HepG2 (cell line): Measurements from ENCODE around the gene TSNAX. TPM values are rescaled to one million over a fixed set of nuclear protein-coding genes. Genes with fewer than 3 reads are reported as not detected.

ENCODE experiments used
- ATAC-seq: fragments of 200-7000 bp; cut with Tn5 transposase; 3 replicates; pipeline ENCODE4 v1.9.1; 2020; ENCODE audit warnings: mild to moderate bottlenecking, moderate library complexity
- BruUV-seq: library from RNA; stranded (reverse); fragments of 400-500 nt; replicated peaks from 2 replicates; lab custom pipeline; 2021; lab: Mats Ljungman, UMichigan
- CTCF ChIA-PET: fragments of 300-600 bp; formaldehyde crosslinking; extraction: SDS; loops from one replicate; lab custom pipeline; 2021; ENCODE audit warnings: low total read pairs, inconsistent platforms, low intra/inter-chr PET ratio; lab: Yijun Ruan, JAX
- POLR2A ChIA-PET: fragments of 350-600 bp; sonication (Branson Sonifier 250); formaldehyde crosslinking; loops from one replicate; lab custom pipeline; 2020; ENCODE audit warnings: antibody characterized with exemption, inconsistent platforms; lab: Yijun Ruan, JAX
- DNase-seq: peaks from one replicate; pipeline ENCODE4 v3.0.0-alpha.2; 2015; ENCODE audit warnings: low spot score
- FAIRE-seq: peaks from 3 replicates; lab custom pipeline; 2011; peaks lifted over from hg19 to GRCh38; lab: Jason Lieb, UNC
- H2AFZ ChIP-seq: one replicate; pipeline ENCODE4 v1.6.1; 2011; ENCODE audit warnings: low read length, inconsistent platforms
- H3K27ac ChIP-seq: fragments of 300-600 bp; 3 replicates; pipeline ENCODE4 v1.8.0; 2011; ENCODE audit warnings: mixed run types, mild to moderate bottlenecking, mixed read lengths, low read length, inconsistent platforms; ENCODE audit not compliant: insufficient read depth; ENCODE audit errors: extremely low read length
- H3K27me3 ChIP-seq, 2 experiments: fragments of 200-600 bp in 1 of 2; 2 replicates in 1 of 2; 3 replicates in 1 of 2; pipeline versions ENCODE4 v1.6.0 to v1.8.0; 2011; ENCODE audit warnings: low read length in 2 of 2, mild to moderate bottlenecking in 2 of 2, moderate library complexity in 2 of 2, inconsistent platforms in 1 of 2; ENCODE audit not compliant: insufficient read depth in 2 of 2, control insufficient read depth in 1 of 2
- H3K36me3 ChIP-seq, 2 experiments: fragments of 200-600 bp in 1 of 2; replicated peaks in 1 of 2; 2 replicates in 1 of 2; 3 replicates in 1 of 2; pipeline versions ENCODE4 v1.5.1 to v1.8.0; 2011; ENCODE audit warnings: low read length in 2 of 2, inconsistent platforms in 1 of 2; ENCODE audit not compliant: insufficient read depth in 2 of 2, control insufficient read depth in 1 of 2
- H3K4me1 ChIP-seq: 2 replicates; pipeline ENCODE4 v1.5.1; 2012; ENCODE audit warnings: low read length, inconsistent platforms; ENCODE audit not compliant: insufficient read depth
- H3K4me2 ChIP-seq: 2 replicates; pipeline ENCODE4 v1.6.0; 2011; ENCODE audit warnings: low read depth, low read length, inconsistent platforms
- H3K4me3 ChIP-seq, 3 experiments: fragments of 200-600 bp in 1 of 3; sonication (generic), shearing (Covaris generic) in 1 of 3; replicated peaks in 1 of 3; 2 replicates each; pipeline ENCODE4 v1.5.1; 2011 to 2016; ENCODE audit warnings: low read length in 3 of 3, inconsistent platforms in 2 of 3, low read depth in 2 of 3, mild to moderate bottlenecking in 2 of 3, control low read depth in 1 of 3, mixed read lengths in 1 of 3; ENCODE audit not compliant: insufficient read depth in 1 of 3
- H3K79me2 ChIP-seq: one replicate; pipeline ENCODE4 v1.6.1; 2011; ENCODE audit warnings: low read length, inconsistent platforms; ENCODE audit not compliant: insufficient read depth
- H3K9ac ChIP-seq: 2 replicates; pipeline ENCODE4 v1.6.0; 2011; ENCODE audit warnings: mild to moderate bottlenecking, low read depth, low read length, inconsistent platforms; ENCODE audit not compliant: insufficient read depth
- H3K9me3 ChIP-seq: 2 replicates; pipeline ENCODE4 v1.5.1; 2012; ENCODE audit warnings: mild to moderate bottlenecking, low read length
- H4K20me1 ChIP-seq: 2 replicates; pipeline ENCODE4 v1.6.0; 2011; ENCODE audit warnings: inconsistent platforms, mild to moderate bottlenecking, low read length, moderate library complexity; ENCODE audit not compliant: insufficient read depth
- CBX1 ChIP-seq: IDR thresholded peaks from one replicate; pipeline ENCODE4 v1.6.1; 2016; ENCODE audit warnings: antibody characterized with exemption, low read depth
- EEA1 ChIP-seq: sonication (generic); formaldehyde crosslinking; IDR thresholded peaks from 2 replicates; pipeline ENCODE4 v1.5.1; 2020; ENCODE audit warnings: mild to moderate bottlenecking, missing genetic modification reagents, borderline replicate concordance
- HINFP ChIP-seq: sonication (generic); formaldehyde crosslinking; IDR thresholded peaks from 2 replicates; pipeline ENCODE4 v1.4.0; 2020; ENCODE audit warnings: low read depth, mild to moderate bottlenecking, missing genetic modification reagents
- HMG20B ChIP-seq: conservative IDR thresholded peaks from 2 replicates; pipeline ENCODE4 v1.6.1; 2016; ENCODE audit warnings: missing genetic modification reagents, missing compliant biosample characterization
- HMGA1 ChIP-seq: sonication (generic); formaldehyde crosslinking; conservative IDR thresholded peaks from 2 replicates; pipeline ENCODE4 v1.4.0; 2020; ENCODE audit warnings: missing genetic modification reagents
- KAT7 ChIP-seq: IDR thresholded peaks from 2 replicates; pipeline ENCODE4 v1.6.1; 2018; ENCODE audit warnings: borderline replicate concordance, missing compliant biosample characterization
- PBX2 ChIP-seq: IDR thresholded peaks from 2 replicates; pipeline ENCODE4 v1.6.1; 2016; ENCODE audit warnings: control low read depth
- SMAD1 ChIP-seq: sonication (generic); formaldehyde crosslinking; IDR thresholded peaks from 2 replicates; pipeline ENCODE4 v1.4.0; 2020; ENCODE audit warnings: missing genetic modification reagents, low read depth, mild to moderate bottlenecking, borderline replicate concordance
- SP140L ChIP-seq: sonication (generic); formaldehyde crosslinking; IDR thresholded peaks from 2 replicates; pipeline ENCODE4 v1.4.0; 2020; ENCODE audit warnings: missing genetic modification reagents, borderline replicate concordance
- TAF15 ChIP-seq: fragments of 200-400 bp; formaldehyde crosslinking; IDR thresholded peaks from one replicate; pipeline ENCODE4 v1.6.1; 2018; ENCODE audit warnings: mild to moderate bottlenecking, low read depth, low read length; ENCODE audit not compliant: poor library complexity, severe bottlenecking
- ZMYM4 ChIP-seq: sonication (generic); formaldehyde crosslinking; IDR thresholded peaks from 2 replicates; pipeline ENCODE4 v1.8.1; 2023; ENCODE audit warnings: mild to moderate bottlenecking, missing genetic modification reagents
- ZNF17 ChIP-seq: sonication (generic); formaldehyde crosslinking; IDR thresholded peaks from 2 replicates; pipeline ENCODE4 v1.5.0; 2020; ENCODE audit warnings: mild to moderate bottlenecking, missing genetic modification reagents
- ZNF274 ChIP-seq: sonication (generic); formaldehyde crosslinking; IDR thresholded peaks from 2 replicates; pipeline ENCODE4 v1.5.1; 2020; ENCODE audit warnings: mild to moderate bottlenecking, missing genetic modification reagents
- ZNF296 ChIP-seq: sonication (generic); formaldehyde crosslinking; conservative IDR thresholded peaks from 2 replicates; pipeline ENCODE4 v1.5.0; 2020; ENCODE audit warnings: mild to moderate bottlenecking, missing genetic modification reagents
- ZNF335 ChIP-seq: sonication (generic); formaldehyde crosslinking; IDR thresholded peaks from 2 replicates; pipeline ENCODE4 v1.4.0; 2020; ENCODE audit warnings: missing genetic modification reagents
- ZNF34 ChIP-seq: sonication (generic); formaldehyde crosslinking; IDR thresholded peaks from 2 replicates; pipeline ENCODE4 v1.4.0; 2020; ENCODE audit warnings: mild to moderate bottlenecking, missing genetic modification reagents, borderline replicate concordance
- ZNF567 ChIP-seq: sonication (generic); formaldehyde crosslinking; IDR thresholded peaks from 2 replicates; pipeline ENCODE4 v1.8.1; 2023; ENCODE audit warnings: mild to moderate bottlenecking, missing genetic modification reagents, borderline replicate concordance
- ZNF703 ChIP-seq: sonication (generic); formaldehyde crosslinking; IDR thresholded peaks from 2 replicates; pipeline ENCODE4 v1.5.1; 2020; ENCODE audit warnings: missing genetic modification reagents, mild to moderate bottlenecking, moderate library complexity, borderline replicate concordance
- ZNF749 ChIP-seq: sonication (generic); formaldehyde crosslinking; IDR thresholded peaks from 2 replicates; pipeline ENCODE4 v1.8.0; 2022; ENCODE audit warnings: mild to moderate bottlenecking, missing genetic modification reagents, moderate library complexity, borderline replicate concordance
- ZNF75D ChIP-seq: sonication (generic); formaldehyde crosslinking; IDR thresholded peaks from 2 replicates; pipeline ENCODE4 v1.8.1; 2023; ENCODE audit warnings: missing genetic modification reagents, mild to moderate bottlenecking, borderline replicate concordance
- WGBS: methylation state at CpG from one replicate; pipeline ENCODE4 v1.1.6; 2017; ENCODE audit warnings: low lambda C conversion rate; 5-methylcytosine and 5-hydroxymethylcytosine counted together
- in situ Hi-C: cut with HindIII; loops from 2 replicates; pipeline ENCODE4 v1.10.0; 2017; ENCODE audit warnings: low pct_unique_long_range_greater_than_20kb; ENCODE audit not compliant: extremely low pct_ligation_motif_present
- intact Hi-C: fragments of 100-400 bp; cut with micrococcal nuclease; formaldehyde crosslinking; loops from one replicate; pipeline ENCODE4 v1.10.0; 2022; ENCODE audit not compliant: unreplicated experiment
- polyA plus RNA-seq, 8 experiments: library from polyadenylated mRNA; depleted of rRNA in 3 of 8; stranded (reverse) in 7 of 8; unstranded in 1 of 8; fragments of >200 nt; fragmentation: Illumina TruSeq in 4 of 8; extraction: Trizol in 4 of 8; gene quantifications; 2 replicates each; pipeline versions ENCODE4 v1.2.1 to v1.2.3, GENCODE V29; 2011 to 2016; ENCODE audit warnings: low read depth in 4 of 8, missing spikeins in 1 of 8, mixed read lengths in 1 of 8; ENCODE audit not compliant: insufficient read depth in 1 of 8
- total RNA-seq, 5 experiments: library from RNA; depleted of rRNA; stranded (reverse); fragments of >200 nt; fragmentation: Illumina TruSeq; extraction: Trizol; gene quantifications; 2 replicates each; pipeline ENCODE4 v1.2.3, GENCODE V29; 2016; ENCODE audit warnings: low read depth in 1 of 5

The TSNAX gene
- total and polyA plus RNA-seq, 2 of the 13 experiments (the other 11 are each of a cell fraction or from before 2014, with no cell fraction given), result 13.2 to 46.2 TPM

GRCh38 chr1:231597971-231598370 is 69.5 kb downstream of the TSNAX start:
- no peak for FAIRE-seq

More at GRCh38 chr1:231597971-231598370, 69.5 kb downstream of the TSNAX start:
- Histone ChIP-seq H3K36me3 (no peaks in the 10 kb centered on the region), H3K9me3 (no peaks in the 10 kb centered on the region), H3K79me2 (no peaks in the 10 kb centered on the region), H3K27me3 (no peaks in the 10 kb centered on the region; a peak in 1 of 5 replicates), H3K4me3 (no peak overlapping the region), H4K20me1 (no peaks in the 10 kb centered on the region), H3K4me2 (no peak overlapping the region), H3K4me1 (peaks cover 23% of the 10 kb centered on the region), H3K9ac (no peak overlapping the region), H2AFZ (no peak overlapping the region), H3K27ac (no peak overlapping the region)
- DNase-seq (no peak), ATAC-seq (no peak)
- TF ChIP-seq ZMYM4 (CRISPR knock-in tag) (no peak), ZNF567 (CRISPR knock-in tag) (no peak), CBX1 (no peak), PBX2 (CRISPR knock-in tag) (no peak), ZNF34 (CRISPR knock-in tag) (no peak), ZNF17 (no peak), EEA1 (CRISPR knock-in tag) (no peak), ZNF274 (CRISPR knock-in tag) (no peak), HINFP (no peak), ZNF296 (no peak), ZNF75D (CRISPR knock-in tag) (no peak), TAF15 (no peak), SP140L (no peak), HMG20B (CRISPR knock-in tag) (no peak), SMAD1 (CRISPR knock-in tag) (no peak), ZNF335 (no peak), HMGA1 (CRISPR knock-in tag) (no peak), ZNF703 (CRISPR knock-in tag) (no peak), ZNF749 (CRISPR knock-in tag) (no peak), KAT7 (no peak)
- POLR2A ChIA-PET, result no interaction called here
- no TSS peak for BruUV-seq
- CTCF ChIA-PET, result no interaction called here
- intact Hi-C loops (no loop called here), in situ Hi-C loops (no loop called here)
- WGBS, result 59% methylated on average over 1 of the region's 1 CpG
